Measurements from ENCODE around the gene SLC6A18. TPM values are rescaled to one million over a fixed set of nuclear protein-coding genes. Genes with fewer than 3 reads are reported as not detected.

The SLC6A18 gene
- total and polyA plus RNA-seq, 3 experiments from 2014 or later, result not detected

DNA sequence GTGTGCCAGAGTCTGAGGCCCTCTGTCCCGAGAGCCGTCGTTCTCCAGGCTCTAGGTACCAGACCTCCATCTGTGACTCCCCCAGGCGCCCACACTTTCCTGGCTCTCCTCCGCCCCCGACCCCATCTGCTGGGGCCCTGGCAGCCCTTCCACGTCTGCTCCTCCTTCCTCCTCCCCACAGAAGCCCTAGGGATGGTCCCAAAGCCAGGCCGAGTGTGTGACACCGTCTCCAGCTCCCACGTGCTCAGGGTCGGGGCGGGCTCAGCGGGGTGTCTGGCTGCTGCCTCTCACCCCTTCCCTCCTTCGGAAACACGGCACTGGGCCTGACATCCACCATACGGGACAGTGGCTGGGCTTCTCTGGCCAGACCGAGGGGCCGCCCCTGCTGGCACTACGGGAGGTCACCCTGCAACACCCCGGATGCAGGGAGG is 44.3 kb upstream of the SLC6A18 start:
- Mint-ChIP-seq H3K27me3 (peaks cover 0 to 2% of the 10 kb centered on the region in 2 donors), H3K9me3 (no peaks in the 10 kb centered on the region), H3K36me3 (no peaks in the 10 kb centered on the region), H3K4me3 (no peak overlapping the region), H3K4me1 (no peaks in the 10 kb centered on the region), H3K27ac (no peak overlapping the region)
- H3K36me3 ChIP-seq (ENCODE audit: insufficient read depth, low read length), result no peaks in the 10 kb centered on the region
- no peak overlapping the region for H3K27ac ChIP-seq (ENCODE audit: low read depth, low read length)
- no peak overlapping the region for H3K4me3 ChIP-seq (ENCODE audit: low read length)
- no peaks in the 10 kb centered on the region for H3K9me3 ChIP-seq (ENCODE audit: low read length)
- no peaks in the 10 kb centered on the region for H3K4me1 ChIP-seq (ENCODE audit: insufficient read depth, low read length)
- peak in 1 of 5 donors; percentile 46 for DNase-seq
- no peaks in the 10 kb centered on the region for H3K27me3 ChIP-seq (ENCODE audit: insufficient read depth, low read length, poor library complexity, severe bottlenecking)
- CTCF ChIA-PET, result no interaction called here
- POLR2A ChIA-PET, result no interaction called here

DNA sequence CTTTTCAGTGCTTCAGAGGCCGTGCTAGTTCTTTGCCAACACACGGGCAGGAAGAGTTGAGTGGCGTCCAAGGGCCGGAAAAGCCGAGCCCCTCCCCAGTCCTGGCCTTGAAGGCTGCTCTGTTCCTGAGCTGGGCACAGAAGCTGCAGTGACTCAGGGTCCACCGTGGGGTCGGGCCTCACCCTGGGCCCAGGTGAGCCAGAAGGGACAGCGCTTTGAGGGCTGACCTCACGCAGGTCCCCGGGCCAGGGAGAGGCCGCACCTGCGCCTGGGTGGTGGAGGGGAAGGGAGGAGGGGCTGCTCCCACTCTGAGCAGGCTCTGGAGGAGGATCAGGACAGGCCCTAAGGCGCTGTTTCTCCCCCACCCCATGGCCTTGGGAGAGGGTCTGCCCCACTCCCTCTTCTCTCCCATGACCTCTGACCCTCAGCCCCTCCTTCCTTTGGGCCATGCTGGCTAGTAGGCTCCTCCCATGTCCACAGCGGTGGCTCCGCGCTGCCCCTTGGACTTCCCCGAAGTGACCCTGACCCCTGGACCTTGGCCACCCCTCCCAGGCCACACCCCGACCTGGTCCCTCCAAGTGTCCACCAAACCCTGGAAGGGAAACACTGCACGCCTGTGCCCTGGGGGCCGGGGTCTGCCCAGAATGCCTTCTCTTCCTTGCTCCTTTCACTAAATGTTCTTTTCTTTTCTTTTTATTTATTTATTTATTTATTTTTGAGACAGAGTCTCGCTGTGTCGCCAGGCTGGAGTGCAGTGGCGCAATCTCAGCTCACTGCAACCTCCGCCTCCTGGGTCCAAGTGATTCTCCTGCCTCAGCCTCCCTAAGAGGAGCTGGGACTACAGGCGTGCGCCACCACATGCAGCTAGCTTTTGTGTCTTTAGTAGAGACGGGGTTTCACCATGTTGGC is 43.5 kb upstream of the SLC6A18 start:
- H3K9me3 Mint-ChIP-seq, result no peaks in the 10 kb centered on the region
- H3K27ac Mint-ChIP-seq, result no peak overlapping the region
- no peaks in the 10 kb centered on the region for H3K4me1 ChIP-seq (ENCODE audit: insufficient read depth, low read length)
- CTCF ChIA-PET, result no interaction called here
- no peak overlapping the region for H3K4me3 Mint-ChIP-seq
- peak in 1 of 5 donors; percentile 30 for DNase-seq
- H3K4me1 Mint-ChIP-seq, result no peaks in the 10 kb centered on the region
- POLR2A ChIA-PET, result no interaction called here
- H3K27ac ChIP-seq (ENCODE audit: low read depth, low read length), result no peak overlapping the region
- no peaks in the 10 kb centered on the region for H3K9me3 ChIP-seq (ENCODE audit: low read length)
- no peaks in the 10 kb centered on the region for H3K36me3 ChIP-seq (ENCODE audit: insufficient read depth, low read length)
- no peak overlapping the region for H3K4me3 ChIP-seq (ENCODE audit: low read length)
- no peaks in the 10 kb centered on the region for H3K27me3 ChIP-seq (ENCODE audit: insufficient read depth, low read length, poor library complexity, severe bottlenecking)
- H3K27me3 Mint-ChIP-seq, result peaks cover 1 to 3% of the 10 kb centered on the region in 2 donors
- H3K36me3 Mint-ChIP-seq, result no peaks in the 10 kb centered on the region

DNA sequence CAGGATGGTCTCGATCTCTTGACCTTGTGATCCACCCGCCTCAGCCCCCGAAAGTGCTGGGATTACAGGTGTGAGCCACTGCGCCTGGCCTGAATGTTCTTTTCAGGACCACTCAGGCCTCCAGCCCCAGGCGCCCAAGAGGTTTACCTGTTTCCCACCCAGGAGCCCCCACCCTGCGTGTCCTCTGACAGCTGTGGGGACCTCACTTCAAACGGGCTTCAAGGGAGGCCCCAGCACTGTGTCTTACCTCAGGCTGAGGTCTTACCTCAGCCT is 42.9 kb upstream of the SLC6A18 start:
- H3K4me1 ChIP-seq (ENCODE audit: insufficient read depth, low read length), result no peaks in the 10 kb centered on the region
- Mint-ChIP-seq H3K4me1 (no peaks in the 10 kb centered on the region), H3K4me3 (no peak overlapping the region), H3K36me3 (no peaks in the 10 kb centered on the region), H3K27me3 (peaks cover 1 to 3% of the 10 kb centered on the region in 2 donors), H3K9me3 (no peaks in the 10 kb centered on the region), H3K27ac (no peak overlapping the region)
- POLR2A ChIA-PET, result no interaction called here
- no peak overlapping the region for H3K4me3 ChIP-seq (ENCODE audit: low read length)
- CTCF ChIA-PET, result no interaction called here
- H3K36me3 ChIP-seq (ENCODE audit: insufficient read depth, low read length), result no peaks in the 10 kb centered on the region
- no peaks in the 10 kb centered on the region for H3K27me3 ChIP-seq (ENCODE audit: insufficient read depth, low read length, poor library complexity, severe bottlenecking)
- no peaks in the 10 kb centered on the region for H3K9me3 ChIP-seq (ENCODE audit: low read length)
- no peak overlapping the region for H3K27ac ChIP-seq (ENCODE audit: low read depth, low read length)
- DNase-seq, result no peak

DNA sequence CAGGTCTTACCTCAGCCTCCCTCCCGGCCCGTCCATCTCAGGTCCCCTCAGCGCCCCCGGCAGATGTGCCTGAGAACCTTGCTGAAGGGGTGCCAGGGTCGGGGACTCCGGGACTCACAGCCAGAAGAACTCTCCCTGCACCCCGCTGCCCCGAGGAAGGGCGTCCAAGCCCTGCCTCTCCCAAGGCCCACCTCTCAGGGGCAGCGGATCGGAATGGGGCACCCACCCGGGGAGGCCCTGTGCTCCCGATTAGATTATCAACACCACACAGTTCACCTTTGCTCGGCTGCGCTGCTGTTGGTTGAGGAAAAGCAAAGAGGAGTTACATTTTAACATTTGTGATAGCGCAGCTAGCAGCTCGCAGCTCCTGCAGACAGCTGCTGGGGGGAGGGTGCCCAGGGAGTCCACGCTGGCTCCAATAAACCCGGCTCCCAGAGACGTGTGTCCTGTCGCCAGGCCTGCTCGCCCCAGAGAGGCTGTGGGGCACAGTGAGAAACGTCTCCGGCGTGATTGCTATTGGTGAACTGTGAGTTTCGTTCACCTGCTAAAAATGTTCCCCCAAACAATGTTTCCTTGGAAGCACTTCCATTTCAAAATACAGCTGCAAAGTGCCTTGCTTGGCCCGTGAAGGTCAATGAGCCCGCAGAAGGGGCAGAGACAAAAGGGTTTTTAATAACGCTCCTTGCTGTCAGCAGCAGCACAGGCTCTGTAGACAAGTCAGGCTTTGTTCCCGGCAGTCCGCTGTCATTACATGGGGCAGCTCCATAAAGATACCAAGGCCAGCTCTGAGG is 42.4 kb upstream of the SLC6A18 start:
- ChIA-PET CTCF (interaction anchor here (1.2 kb wide), 1 partner anchor 10 kb away, joined by 4 read pairs; no protein-coding TSS in a partner anchor), POLR2A (no interaction called here)
- no peak overlapping the region for H3K4me3 ChIP-seq (ENCODE audit: low read length)
- H3K9me3 ChIP-seq (ENCODE audit: low read length), result no peaks in the 10 kb centered on the region
- H3K27me3 ChIP-seq (ENCODE audit: insufficient read depth, low read length, poor library complexity, severe bottlenecking), result no peaks in the 10 kb centered on the region
- Mint-ChIP-seq H3K27ac (no peak overlapping the region), H3K9me3 (no peaks in the 10 kb centered on the region), H3K4me1 (no peaks in the 10 kb centered on the region), H3K27me3 (peaks cover 1 to 4% of the 10 kb centered on the region in 2 donors), H3K4me3 (no peak overlapping the region), H3K36me3 (no peaks in the 10 kb centered on the region)
- H3K4me1 ChIP-seq (ENCODE audit: insufficient read depth, low read length), result no peaks in the 10 kb centered on the region
- H3K36me3 ChIP-seq (ENCODE audit: insufficient read depth, low read length), result no peaks in the 10 kb centered on the region
- H3K27ac ChIP-seq (ENCODE audit: low read depth, low read length), result no peak overlapping the region
- peak in 1 of 5 donors; percentile 22 for DNase-seq

DNA sequence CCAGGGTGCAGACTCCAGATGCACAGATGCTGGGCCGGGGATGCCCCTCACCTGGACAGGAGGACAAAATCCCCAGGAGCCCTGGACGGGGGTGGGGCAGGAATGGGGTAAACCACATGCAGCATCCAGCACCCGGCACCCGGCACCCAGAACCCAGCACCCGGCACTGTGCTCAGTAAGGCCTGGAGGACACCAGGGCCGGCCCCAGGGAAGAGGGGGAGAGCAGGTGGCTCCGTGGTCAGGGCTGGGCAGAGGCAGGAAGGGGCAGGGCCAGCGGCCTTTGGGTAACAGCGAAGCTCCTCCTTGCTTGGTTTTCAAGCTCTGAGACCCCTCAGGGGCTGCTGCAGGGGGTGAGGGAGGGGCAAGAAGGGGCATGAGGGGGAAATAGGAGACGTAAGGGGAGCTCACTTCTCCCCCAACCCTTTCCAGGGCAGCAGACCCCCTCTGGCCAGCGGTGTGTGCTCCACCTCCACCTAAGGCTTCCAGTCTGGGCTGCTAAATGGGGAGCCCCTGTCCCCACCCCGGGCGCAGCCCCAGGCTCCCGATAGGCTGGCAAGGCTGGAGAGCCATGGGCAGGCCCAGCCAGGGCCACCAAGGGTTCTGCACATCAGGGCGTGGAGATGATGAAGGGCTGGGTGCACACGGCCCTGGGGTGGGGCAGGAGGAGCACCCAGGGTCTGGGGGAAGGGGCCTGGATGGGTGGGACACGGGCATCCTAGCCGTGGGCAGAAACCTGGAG is 41.6 kb upstream of the SLC6A18 start:
- Mint-ChIP-seq H3K36me3 (no peaks in the 10 kb centered on the region), H3K27ac (no peak overlapping the region), H3K27me3 (peaks cover 4 to 11% of the 10 kb centered on the region in 2 donors), H3K4me1 (no peaks in the 10 kb centered on the region), H3K4me3 (no peak overlapping the region), H3K9me3 (no peaks in the 10 kb centered on the region)
- Histone ChIP-seq H3K9me3 (ENCODE audit: low read length) (no peaks in the 10 kb centered on the region), H3K27ac (ENCODE audit: low read depth, low read length) (no peak overlapping the region), H3K36me3 (ENCODE audit: insufficient read depth, low read length) (no peaks in the 10 kb centered on the region), H3K4me1 (ENCODE audit: insufficient read depth, low read length) (no peaks in the 10 kb centered on the region), H3K27me3 (ENCODE audit: insufficient read depth, low read length, poor library complexity, severe bottlenecking) (no peaks in the 10 kb centered on the region), H3K4me3 (ENCODE audit: low read length) (no peak overlapping the region)
- CTCF ChIA-PET, result interaction anchor here (1.2 kb wide), 1 partner anchor 11 kb away, joined by 4 read pairs; no protein-coding TSS in a partner anchor
- peak in 1 of 5 donors; percentile 44 for DNase-seq
- POLR2A ChIA-PET, result no interaction called here

DNA sequence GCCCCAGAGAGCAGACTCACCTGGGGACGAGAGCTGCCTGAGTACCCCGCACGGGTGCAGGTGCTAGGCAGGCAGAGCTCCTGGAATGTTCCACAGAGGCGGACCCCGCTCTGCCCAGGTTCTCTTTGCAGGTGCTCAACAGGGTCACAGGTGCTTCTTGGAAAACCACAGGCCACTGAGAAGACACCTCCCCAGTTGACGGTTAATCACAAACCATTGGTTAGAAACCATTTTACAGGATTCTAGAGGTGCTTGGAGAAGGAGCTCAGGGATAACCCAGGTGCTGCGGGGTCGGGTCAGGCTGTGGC is 41.1 kb upstream of the SLC6A18 start:
- Histone ChIP-seq H3K4me1 (ENCODE audit: insufficient read depth, low read length) (no peaks in the 10 kb centered on the region), H3K4me3 (ENCODE audit: low read length) (no peak overlapping the region), H3K27ac (ENCODE audit: low read depth, low read length) (no peak overlapping the region), H3K27me3 (ENCODE audit: insufficient read depth, low read length, poor library complexity, severe bottlenecking) (no peaks in the 10 kb centered on the region), H3K9me3 (ENCODE audit: low read length) (no peaks in the 10 kb centered on the region), H3K36me3 (ENCODE audit: insufficient read depth, low read length) (no peaks in the 10 kb centered on the region)
- no peaks in the 10 kb centered on the region for H3K9me3 Mint-ChIP-seq
- ChIA-PET CTCF (no interaction called here), POLR2A (no interaction called here)
- no peak for DNase-seq
- no peaks in the 10 kb centered on the region for H3K36me3 Mint-ChIP-seq
- H3K27me3 Mint-ChIP-seq, result peaks cover 8 to 16% of the 10 kb centered on the region in 2 donors
- no peak overlapping the region for H3K27ac Mint-ChIP-seq
- no peaks in the 10 kb centered on the region for H3K4me1 Mint-ChIP-seq
- no peak overlapping the region for H3K4me3 Mint-ChIP-seq

DNA sequence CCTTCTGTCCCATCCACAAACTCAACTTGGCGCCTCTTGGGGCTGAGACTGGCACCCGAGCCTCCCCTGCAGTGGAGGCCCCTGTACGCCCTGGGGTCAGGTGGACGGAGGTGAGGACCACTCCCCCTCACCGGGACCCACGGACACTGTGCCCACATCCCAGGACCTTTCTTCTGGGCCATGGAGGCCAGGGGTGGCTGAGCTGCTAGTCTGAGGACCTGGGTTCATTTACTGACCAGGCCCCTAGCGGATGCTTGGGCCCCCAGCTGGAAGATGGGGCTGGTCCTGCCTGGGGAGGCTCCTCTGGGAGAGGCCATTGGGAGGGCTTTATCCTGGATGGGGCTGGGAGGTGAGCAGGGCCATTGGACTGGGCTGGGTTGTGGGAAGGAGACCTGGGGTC is 40.7 kb upstream of the SLC6A18 start:
- no peaks in the 10 kb centered on the region for H3K9me3 ChIP-seq (ENCODE audit: low read length)
- H3K4me1 Mint-ChIP-seq, result no peaks in the 10 kb centered on the region
- H3K27me3 ChIP-seq (ENCODE audit: insufficient read depth, low read length, poor library complexity, severe bottlenecking), result no peaks in the 10 kb centered on the region
- H3K4me1 ChIP-seq (ENCODE audit: insufficient read depth, low read length), result no peaks in the 10 kb centered on the region
- no peaks in the 10 kb centered on the region for H3K36me3 Mint-ChIP-seq
- no peaks in the 10 kb centered on the region for H3K9me3 Mint-ChIP-seq
- H3K36me3 ChIP-seq (ENCODE audit: insufficient read depth, low read length), result no peaks in the 10 kb centered on the region
- POLR2A ChIA-PET, result no interaction called here
- CTCF ChIA-PET, result no interaction called here
- no peak overlapping the region for H3K27ac ChIP-seq (ENCODE audit: low read depth, low read length)
- no peak overlapping the region for H3K27ac Mint-ChIP-seq
- DNase-seq, result peak in 1 of 5 donors; percentile 19
- no peak overlapping the region for H3K4me3 Mint-ChIP-seq
- H3K4me3 ChIP-seq (ENCODE audit: low read length), result no peak overlapping the region
- peaks cover 12 to 19% of the 10 kb centered on the region in 2 donors for H3K27me3 Mint-ChIP-seq

DNA sequence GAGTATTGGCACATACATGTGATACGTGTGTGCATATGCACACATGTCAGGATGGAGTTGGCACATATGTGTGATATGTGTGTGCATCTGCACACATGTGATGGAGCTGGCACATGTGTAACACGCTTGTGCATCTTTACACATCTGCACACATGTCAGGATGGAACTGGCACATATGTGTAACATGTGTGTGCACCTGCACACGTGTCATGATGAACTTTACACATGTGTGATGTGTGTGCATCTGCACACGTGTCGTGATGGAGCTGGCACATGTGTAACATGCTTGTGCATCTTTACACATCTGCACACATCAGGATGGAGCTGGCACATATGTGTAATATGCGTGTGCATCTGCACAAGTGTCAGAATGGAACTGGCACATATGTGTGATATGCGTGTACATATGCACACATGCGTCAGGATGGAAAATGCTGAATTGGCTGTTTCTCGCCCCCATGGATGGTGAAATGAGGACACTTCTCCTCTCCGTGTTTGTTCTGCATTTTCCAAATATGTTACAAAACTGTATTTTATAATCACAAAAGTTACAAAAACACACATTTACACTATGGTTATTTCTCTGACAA is 40.0 kb upstream of the SLC6A18 start:
- no peaks in the 10 kb centered on the region for H3K4me1 Mint-ChIP-seq

More for the DNA sequence above, 40.0 kb upstream of the SLC6A18 start:
- no peak for DNase-seq
- H3K36me3 Mint-ChIP-seq, result no peaks in the 10 kb centered on the region
- Histone ChIP-seq H3K36me3 (ENCODE audit: insufficient read depth, low read length) (no peaks in the 10 kb centered on the region), H3K9me3 (ENCODE audit: low read length) (no peaks in the 10 kb centered on the region), H3K27me3 (ENCODE audit: insufficient read depth, low read length, poor library complexity, severe bottlenecking) (no peaks in the 10 kb centered on the region), H3K4me3 (ENCODE audit: low read length) (no peak overlapping the region), H3K27ac (ENCODE audit: low read depth, low read length) (no peak overlapping the region), H3K4me1 (ENCODE audit: insufficient read depth, low read length) (no peaks in the 10 kb centered on the region)
- ChIA-PET POLR2A (no interaction called here), CTCF (no interaction called here)
- H3K27ac Mint-ChIP-seq, result no peak overlapping the region
- H3K4me3 Mint-ChIP-seq, result no peak overlapping the region
- no peaks in the 10 kb centered on the region for H3K9me3 Mint-ChIP-seq
- H3K27me3 Mint-ChIP-seq, result peaks cover 12 to 22% of the 10 kb centered on the region in 2 donors

Data from CD8-positive, alpha-beta memory T cell (primary cell).